Central memory CD4-positive, alpha-beta T cell (primary cell): ENCODE results near the gene KISS1R.

Experiments
- DNase-seq: peaks from one replicate; pipeline ENCODE4 v3.0.0; 2022

KISS1R gene

GRCh38 chr19:900302-901111 is 16.6 kb upstream of the KISS1R start:
- DNase-seq = no peak

GRCh38 chr19:901216-902092 is 15.7 kb upstream of the KISS1R start:
- no peak for DNase-seq

GRCh38 chr19:902093-902370 is 15.1 kb upstream of the KISS1R start:
- DNase-seq = no peak

DNA sequence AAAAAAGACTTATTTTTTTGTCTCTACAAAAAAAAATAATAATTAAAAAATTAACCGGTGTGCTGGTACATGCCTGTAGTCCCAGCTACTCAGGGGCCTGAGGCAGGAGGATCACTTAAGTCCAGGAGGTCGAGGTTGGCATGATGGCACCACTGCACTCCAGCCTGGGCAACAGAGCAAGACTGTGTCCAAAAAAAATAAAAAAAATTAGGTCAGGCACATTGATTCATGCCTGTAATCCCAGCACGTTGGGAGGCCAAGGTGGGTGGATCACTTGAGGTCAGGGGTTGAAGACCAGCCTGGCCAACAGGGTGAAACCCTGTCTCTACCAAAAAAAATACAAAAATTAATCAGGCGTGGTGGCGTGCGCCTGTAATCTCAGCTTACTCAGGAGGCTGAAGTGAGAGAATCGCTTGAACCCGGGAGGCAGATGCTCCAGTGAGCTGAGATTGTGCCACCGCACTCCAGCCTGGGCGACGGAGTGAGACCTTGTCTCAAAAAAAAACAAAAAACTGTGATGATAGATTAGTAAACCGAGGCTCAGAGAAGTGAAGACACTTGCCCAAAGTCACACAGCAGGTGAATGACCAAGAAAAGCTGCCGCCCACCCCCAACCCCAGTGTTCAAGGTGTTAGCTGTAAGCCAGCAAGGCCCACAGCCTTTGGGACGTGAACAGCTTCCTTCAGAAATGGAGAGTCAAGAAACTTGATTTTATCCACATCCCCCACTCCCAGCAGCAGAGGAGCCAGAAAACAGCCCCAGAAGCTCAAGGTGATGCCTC is 14.5 kb upstream of the KISS1R start:
- DNase-seq = no peak

DNA sequence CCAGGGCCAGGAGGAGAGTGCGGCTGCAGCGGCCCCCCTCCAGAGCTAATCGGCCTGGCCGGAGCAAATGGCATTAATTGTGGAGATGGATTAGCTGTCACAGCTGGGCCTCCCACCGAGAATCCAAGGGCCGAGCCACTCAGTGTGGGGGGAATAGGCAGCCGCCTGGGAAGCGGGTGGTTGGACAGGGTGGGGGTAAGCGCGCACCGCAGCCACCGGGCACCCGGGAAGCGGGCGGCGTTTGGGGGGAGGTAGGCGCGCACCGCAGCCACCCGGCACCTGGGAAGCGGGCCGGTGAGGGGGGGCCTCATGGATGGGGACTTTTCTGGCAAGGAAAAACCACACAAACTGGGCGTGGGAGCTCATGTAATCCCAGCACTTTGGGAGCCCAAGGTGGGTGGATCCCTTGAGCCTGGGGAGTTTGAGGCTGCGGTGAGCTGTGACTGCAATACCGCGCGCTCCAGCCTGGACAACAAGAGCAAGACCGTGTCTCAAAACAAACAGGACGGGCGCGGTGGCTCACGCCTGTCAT is 13.8 kb upstream of the KISS1R start:
- no peak for DNase-seq

- DNase-seq = no peak
These were observed 12.6 kb upstream of the KISS1R start for GRCh38 chr19:904545-904944.

GRCh38 chr19:906480-906879 is 10.7 kb upstream of the KISS1R start:
- peak; percentile 42 for DNase-seq

DNA sequence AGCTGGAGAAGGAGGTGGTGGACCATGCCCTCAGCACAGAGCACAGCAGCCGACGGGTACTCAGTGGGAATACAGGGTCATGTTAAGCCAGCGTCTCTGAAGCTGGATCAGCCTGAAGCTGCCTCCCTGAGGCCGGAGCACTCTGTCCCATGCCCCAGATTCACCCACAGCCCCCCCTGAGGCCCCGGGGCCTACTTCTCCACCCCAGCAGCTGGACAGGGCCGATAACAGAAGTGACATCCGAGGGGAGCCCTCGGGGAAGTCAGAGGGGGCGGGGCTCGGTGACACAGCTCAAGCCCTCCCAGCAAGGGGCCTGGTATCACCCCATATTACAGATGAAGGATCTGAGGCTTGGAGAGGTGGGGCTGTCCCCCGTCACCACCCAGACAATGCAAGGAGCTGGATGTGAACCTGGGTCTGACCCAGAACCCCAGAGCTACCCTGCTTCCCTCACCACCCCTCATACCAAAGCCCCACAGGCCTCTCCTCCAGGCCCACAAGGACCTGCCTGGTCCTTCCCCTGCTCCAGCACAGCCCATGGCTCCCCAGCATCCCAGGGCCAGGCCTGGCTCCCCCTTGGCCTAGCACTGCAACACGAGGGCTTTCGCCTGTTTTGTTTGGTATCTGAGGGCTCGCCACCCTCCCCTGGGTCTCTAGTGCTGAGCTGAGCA is 9.8 kb upstream of the KISS1R start:
- no peak for DNase-seq

- DNase-seq = no peak
These were observed 5.7 kb upstream of the KISS1R start for GRCh38 chr19:911197-912033.

- no peak for DNase-seq
These were observed 4.7 kb upstream of the KISS1R start for GRCh38 chr19:912181-913079.

DNA sequence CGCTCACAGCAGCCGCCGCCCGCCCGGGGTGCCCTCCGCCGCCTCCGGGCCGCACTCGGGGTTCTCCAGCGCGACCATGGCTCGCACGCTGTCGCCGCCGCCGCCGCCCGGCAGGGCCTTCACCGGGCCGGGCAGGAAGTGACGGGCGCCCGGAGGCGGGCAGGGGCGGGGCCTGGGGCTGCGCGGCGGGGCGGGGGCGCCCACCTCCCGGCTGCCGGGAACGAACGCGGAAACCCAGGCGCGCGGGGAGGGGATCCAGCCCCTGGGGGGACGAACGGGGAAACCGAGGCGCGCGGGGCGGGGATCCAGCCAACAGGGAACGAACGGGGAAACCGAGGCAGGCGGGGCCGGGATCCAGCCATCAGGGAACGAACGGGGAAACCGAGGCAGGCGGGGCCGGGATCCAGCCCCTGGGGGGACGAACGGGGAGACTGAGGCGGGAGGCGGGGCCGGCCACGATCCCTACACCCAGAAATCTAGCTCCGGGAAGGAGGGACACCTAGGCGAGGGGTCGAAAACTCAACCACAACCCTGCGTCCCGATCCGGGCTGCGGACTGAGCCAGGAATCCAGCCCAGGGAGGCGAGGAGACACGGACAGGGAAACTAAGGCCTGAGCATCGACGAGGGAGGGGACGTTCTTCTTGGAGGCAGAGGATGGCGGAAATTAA is 3.9 kb upstream of the KISS1R start, which contains the start of gene R3HDM4:
R3HDM4 (minus strand) TSS at position 140 of the 669 bp plus-strand sequence; CDS start at position 78, 62 bp downstream.
- DNase-seq = peak; percentile 83

DNA sequence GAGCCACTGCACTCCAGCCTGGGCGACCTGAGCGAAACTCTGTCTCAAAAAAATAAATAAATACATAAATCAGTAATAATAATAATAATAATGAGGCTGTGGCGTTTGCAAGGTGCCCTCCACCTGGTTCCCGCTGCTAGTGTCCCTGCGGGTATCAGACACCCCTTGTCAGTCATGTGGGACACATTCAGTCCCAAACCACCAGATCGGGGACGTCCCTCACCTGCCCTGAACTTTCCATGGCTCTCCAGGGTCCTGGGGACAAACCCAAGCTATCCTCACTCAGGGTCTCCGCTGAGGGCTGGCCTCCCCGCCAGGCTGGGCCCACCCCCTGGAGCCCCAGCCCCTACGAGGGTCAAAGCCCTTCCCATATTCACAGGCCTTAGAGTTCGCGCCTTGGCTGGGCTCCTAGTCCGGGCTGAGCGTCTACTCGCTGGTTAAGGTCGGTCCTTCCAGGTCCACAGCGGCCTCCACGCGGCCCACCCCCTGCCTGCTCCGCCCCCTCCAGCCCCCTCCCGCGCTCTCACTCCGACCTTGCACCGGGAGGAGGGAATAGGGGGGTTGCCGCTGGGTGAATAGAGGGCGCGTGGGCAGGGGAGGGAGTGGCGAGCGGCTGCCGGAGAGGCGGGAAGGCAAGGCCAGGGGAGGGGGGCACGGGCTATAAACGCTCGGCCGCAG is 349 bp upstream of the KISS1R start:
- no peak for DNase-seq

GRCh38 chr19:918152-918437 is 962 bp downstream of the KISS1R start:
- no peak for DNase-seq

DNA sequence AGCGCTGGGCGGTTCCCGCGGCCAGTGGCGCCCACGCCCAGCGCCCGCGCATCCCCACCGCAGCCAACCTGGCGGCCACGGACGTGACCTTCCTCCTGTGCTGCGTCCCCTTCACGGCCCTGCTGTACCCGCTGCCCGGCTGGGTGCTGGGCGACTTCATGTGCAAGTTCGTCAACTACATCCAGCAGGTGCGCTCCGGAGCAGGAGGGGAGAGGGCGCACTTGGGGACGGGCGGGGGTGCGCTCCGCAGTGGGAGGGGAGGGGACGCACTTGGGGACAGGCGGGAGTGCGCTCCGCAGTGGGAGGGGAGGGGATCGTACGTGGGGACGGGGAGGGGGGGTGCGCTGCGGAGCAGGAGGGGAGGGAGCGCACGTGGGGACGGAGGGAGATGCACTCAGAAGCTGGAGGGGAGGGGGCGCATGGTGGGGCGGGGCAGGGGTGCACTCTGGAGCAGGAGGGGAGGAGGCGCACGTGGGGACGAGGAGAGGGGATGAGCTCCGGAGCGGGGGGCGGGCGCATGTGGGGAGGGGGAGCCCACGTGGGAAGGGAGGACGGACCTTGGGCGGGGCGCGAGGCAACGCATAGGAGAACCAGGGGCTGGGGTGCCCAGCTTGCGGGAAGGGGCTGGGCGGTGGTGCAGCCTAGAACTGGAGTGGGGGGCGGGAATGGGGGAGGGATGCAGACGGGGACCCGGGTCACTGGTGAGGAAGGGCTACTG is 1.5 kb downstream of the KISS1R start:
- no peak for DNase-seq

DNA sequence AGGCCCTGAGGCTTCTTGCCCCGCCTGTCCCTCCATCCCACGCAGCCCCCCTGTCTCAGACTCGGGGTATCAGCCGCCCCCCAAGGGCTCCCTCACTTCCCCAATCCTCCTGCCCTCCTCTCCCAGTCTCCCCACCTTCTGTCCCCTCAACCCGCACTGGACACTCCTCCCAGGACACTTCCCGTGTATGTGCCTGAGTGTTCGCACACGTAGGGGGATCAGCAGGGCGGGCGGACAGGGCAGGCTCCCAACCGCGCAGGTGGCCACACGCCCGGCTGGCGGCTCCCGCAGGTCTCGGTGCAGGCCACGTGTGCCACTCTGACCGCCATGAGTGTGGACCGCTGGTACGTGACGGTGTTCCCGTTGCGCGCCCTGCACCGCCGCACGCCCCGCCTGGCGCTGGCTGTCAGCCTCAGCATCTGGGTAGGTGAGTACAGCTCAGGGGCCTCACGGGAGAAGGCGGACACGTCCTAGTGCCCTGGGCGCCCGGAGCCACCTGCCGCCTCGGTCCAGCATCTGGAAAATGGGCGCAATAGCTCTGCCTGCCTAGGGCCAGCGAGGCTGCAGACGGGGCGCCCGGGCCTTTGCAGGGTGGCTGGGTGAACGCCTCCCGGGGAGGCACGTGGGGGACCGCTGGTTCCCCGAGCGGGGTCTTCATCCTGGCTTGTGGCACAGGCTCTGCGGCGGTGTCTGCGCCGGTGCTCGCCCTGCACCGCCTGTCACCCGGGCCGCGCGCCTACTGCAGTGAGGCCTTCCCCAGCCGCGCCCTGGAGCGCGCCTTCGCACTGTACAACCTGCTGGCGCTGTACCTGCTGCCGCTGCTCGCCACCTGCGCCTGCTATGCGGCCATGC is 2.3 kb downstream of the KISS1R start:
- DNase-seq = peak; percentile 41

DNA sequence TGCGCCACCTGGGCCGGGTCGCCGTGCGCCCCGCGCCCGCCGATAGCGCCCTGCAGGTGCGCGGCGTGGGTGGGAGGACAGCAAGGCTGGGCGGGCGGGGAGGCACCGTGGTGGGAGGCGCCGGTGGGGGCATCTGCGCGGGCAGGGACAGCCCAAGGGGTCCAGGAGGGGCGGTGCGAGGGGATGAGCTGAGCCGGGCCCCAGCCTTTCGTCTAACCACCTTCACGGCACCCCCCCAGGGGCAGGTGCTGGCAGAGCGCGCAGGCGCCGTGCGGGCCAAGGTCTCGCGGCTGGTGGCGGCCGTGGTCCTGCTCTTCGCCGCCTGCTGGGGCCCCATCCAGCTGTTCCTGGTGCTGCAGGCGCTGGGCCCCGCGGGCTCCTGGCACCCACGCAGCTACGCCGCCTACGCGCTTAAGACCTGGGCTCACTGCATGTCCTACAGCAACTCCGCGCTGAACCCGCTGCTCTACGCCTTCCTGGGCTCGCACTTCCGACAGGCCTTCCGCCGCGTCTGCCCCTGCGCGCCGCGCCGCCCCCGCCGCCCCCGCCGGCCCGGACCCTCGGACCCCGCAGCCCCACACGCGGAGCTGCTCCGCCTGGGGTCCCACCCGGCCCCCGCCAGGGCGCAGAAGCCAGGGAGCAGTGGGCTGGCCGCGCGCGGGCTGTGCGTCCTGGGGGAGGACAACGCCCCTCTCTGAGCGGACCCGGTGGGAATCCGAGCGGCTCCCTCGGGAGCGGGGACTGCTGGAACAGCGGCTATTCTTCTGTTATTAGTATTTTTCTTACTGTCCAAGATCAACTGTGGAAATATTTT is 3.1 kb downstream of the KISS1R start:
- DNase-seq = peak; percentile 66

GRCh38 chr19:924553-925086 is 7.5 kb downstream of the KISS1R start:
- DNase-seq = no peak
